Stimulated activated CD8-positive, alpha-beta memory T cell treated with anti-CD3 and anti-CD28 coated beads, Interleukin-4, amount 100 ng/mL, for 4 hours (primary cell): ENCODE data around the gene USH1C.

Source experiments
- DNase-seq, 2 donors: peaks; one replicate each; pipeline ENCODE4 v3.0.0-alpha.2; 2020; ENCODE audit warnings: low read depth in 2 of 2, low spot score in 1 of 2

USH1C gene

DNA sequence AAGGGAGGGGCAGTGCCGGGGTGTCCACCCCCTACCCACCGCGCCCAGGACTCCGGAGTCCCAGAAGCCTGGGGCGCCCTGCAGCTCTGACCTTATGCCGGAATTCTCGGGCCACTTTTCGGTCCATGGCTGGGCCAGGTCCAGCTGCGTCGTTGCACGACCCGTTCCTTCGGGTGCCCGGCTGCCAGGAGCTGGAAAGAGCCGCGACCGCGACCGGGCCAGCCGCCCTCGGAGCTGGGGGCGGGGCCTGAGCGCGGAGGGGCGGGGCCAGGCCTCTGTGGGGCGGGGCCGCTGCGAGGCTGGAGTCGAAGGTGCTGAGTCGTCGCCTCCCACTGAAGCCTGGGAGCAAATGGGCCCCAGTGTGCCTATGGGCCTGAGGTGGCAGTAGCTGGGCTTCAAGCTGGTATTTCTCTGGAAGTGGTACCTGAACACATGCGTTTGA, at the start of gene USH1C:
Gene USH1C (minus strand): TSS at position 236 of the 442 bp plus-strand sequence. CDS start 109 bp downstream, at position 127.
- DNase-seq = no peak

- no peak for DNase-seq
These were observed 49.4 kb upstream of the USH1C start for GRCh38 chr11:17593466-17594245.

GRCh38 chr11:17591293-17591692, 47.1 kb upstream of the USH1C start:
- no peak for DNase-seq

- DNase-seq = no peak
These were observed 46.2 kb upstream of the USH1C start for GRCh38 chr11:17590463-17590862.

- no peak for DNase-seq
These were observed 44.5 kb upstream of the USH1C start for GRCh38 chr11:17588721-17589120.

GRCh38 chr11:17588166-17588565, 44.0 kb upstream of the USH1C start:
- no peak for DNase-seq

DNA sequence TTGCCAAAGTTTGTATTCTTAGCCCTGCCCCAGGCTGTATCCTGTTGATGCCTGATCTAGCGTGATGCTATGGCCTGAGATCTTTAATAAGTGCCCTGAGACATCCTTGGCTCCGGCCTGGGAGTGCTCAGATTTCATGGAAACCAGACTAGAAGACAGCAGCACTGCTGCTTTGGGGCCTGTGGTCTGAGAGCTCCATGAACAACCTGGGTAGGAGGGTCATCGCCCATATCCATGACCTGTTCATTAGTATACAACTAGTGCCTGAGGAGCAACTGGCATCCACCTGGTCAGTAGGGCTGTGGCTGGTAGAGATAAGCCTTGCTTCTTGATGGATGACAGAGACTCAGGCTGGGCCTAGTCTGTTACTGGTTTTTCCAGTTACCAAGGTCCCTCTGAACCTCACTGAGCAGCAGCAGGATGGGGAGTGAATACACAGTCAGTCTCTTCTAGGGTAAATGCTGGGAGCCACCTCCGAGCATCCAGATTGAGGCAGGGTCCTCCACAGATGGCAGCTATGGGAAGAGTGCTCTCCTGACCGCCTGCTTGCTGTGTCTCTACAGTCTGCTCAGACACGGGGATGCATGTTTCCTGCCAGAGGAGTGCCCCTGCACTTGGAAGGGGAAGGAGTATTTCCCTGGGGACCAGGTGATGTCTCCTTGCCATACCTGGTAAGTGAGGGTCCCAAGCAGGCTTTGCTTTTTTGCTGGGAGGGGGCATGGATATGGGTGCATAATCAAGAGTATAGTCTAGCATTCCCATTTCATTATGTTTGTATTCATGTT, 41.9 kb upstream of the USH1C start:
- no peak for DNase-seq

DNA sequence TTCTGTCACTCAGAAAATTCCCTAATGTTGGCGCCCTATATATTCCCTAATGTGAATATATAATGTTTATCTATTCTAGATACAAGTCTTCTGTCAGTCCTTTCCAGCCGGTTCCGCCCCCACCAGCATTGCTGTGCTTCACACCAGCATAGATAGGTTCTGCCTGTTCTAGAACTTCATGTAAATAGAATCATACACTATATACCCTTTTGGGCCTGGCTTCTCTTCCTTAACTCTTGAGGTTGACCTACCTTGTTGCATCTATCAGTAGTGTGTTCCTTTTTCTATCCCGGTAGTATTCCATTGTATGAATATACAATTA, 37.5 kb upstream of the USH1C start:
- DNase-seq = no peak

GRCh38 chr11:17581036-17581731, 37.0 kb upstream of the USH1C start:
- no peak for DNase-seq

DNA sequence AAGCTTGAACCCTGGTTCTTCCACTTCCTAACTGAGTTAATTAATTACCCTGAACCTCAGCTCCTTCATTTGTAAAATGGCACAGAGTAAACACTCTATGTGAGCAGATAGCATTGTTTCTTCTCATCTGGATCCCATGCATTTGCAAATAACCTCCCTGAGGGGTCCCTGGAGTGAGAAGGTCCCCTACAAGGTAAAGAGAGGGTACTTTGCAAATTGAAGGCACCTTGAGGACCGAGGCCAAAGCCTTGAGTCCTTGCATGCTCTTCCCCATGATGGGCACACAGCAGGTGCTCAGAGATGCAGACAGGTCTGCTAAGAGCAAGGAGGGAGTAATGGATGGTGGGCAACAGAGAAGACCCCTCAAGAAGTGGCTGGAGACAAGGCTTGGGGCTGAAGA, 36.1 kb upstream of the USH1C start:
- DNase-seq = no peak

DNA sequence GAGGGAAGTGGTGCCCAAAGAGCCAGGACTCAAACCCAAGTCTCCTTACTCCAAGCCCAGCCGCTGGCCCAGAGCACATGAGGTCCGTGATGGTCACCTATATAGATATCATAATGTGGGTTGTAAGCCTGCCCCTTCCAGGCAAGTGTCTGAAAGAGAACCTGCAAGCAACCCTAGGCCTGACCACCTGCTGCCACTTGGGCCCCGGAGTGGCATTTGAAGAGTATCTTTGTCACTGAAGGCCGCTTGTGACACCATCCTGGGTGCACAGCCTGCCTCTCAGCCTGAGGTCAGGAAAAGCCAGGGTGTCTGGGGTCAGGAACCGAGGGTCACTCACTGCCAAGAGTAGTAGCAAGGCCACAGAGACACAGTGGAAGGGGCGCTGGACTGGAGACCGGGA, 35.2 kb upstream of the USH1C start:
- DNase-seq = no peak

DNA sequence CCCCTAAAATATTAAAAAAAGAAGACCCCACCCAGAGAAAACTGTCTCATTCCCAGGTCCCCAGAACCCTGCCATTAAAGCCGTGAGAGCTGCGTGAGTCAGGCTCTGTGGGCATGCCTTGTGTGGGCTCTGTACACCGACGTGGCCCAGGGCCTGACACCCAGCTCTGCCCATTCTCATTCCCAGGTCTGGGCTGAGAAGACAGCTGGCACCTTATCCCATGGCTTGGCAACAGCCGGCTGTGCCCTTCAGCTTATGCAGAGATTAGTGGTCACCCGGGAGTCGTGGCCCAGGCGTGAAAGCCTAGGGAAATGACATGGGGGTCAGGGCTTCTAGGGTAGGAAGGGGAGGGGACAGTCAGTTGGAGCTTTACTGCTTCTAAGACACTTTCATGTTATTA, 34.7 kb upstream of the USH1C start:
- DNase-seq = no peak

DNA sequence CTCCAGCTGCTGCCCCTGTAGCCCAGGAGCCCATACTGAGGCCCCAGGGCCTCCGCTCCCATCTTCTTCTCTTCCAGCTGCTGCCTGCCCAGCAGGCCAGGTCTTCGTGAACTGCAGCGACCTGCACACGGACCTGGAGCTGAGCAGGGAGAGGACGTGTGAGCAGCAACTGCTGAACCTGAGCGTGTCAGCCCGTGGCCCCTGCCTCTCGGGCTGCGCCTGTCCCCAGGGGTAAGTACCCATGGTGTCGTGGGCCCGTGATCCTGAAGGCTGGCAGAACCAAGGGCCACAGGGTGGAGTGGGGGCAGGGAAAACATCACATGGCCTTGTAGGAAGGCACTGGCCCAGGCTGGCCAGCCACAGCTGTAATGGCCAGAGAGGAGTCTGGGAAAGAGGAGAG, 34.1 kb upstream of the USH1C start:
- no peak for DNase-seq

DNA sequence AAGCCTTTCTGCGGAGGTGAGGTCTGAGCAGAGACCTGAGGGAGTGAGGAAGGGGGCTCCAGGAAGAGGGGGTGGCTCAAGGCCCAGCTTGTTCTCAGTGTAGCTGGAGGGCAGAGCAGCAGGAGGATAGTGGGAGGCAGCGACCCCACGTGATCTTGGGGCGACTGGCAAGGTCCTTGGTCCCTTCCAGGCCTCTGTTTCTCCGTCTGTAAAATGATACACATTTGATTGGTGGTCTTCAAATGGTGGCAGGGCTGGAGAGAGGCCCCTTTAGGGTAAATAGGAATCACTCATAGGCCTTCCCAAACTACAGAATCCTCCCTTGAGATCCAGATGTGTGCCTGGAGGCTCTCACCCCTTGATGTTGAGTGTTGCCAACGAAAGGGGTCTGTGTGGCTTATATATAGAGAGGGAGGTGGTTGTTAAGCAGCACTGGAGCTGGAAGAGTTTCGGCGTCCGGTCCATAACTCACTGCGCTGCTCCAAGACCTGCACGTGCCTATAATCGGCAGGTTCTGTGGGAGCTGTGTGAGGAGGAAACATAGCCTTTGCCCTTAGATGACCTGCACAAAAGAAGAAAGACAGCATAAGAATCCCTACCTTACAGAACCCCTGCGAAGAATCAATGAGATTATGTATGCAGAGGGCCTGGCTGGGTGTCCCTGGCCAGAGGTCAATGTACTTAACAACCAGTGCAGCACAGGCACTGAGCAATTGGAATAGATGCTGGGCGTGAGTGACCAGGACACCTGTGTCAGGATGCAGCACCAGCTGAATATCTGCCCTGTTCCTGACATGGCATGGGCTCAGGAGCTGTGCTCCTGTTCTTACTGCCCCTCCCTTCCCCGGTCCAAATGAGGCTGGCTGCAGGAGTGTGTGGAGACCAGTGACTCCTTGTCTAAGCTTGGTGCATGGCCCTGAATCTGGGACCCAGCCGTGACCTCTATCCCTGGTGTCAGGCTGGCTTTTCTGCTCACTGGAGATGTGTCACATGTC, 31.5 kb upstream of the USH1C start:
- DNase-seq = no peak

- no peak for DNase-seq
These were observed 30.2 kb upstream of the USH1C start for GRCh38 chr11:17574141-17575091.

DNA sequence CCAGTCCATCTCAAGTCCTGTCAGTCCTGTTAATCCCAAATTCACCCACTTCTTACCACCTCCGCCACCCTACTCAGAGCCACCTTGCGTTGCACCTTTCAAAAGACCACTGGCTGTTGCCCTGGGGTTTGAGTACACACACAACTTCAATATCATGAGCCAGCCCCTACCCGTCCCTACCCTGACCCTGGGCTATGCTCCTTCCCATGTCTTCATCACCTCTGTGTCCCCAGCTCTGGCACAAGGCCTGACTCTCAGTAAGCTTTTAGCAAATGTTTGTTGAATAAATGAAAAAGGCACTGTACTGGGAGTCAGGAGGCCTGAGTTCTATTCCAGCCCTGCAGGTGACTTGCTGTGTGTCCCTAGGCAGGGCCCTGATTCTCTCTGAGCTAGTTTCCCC, 29.3 kb upstream of the USH1C start:
- no peak for DNase-seq

DNA sequence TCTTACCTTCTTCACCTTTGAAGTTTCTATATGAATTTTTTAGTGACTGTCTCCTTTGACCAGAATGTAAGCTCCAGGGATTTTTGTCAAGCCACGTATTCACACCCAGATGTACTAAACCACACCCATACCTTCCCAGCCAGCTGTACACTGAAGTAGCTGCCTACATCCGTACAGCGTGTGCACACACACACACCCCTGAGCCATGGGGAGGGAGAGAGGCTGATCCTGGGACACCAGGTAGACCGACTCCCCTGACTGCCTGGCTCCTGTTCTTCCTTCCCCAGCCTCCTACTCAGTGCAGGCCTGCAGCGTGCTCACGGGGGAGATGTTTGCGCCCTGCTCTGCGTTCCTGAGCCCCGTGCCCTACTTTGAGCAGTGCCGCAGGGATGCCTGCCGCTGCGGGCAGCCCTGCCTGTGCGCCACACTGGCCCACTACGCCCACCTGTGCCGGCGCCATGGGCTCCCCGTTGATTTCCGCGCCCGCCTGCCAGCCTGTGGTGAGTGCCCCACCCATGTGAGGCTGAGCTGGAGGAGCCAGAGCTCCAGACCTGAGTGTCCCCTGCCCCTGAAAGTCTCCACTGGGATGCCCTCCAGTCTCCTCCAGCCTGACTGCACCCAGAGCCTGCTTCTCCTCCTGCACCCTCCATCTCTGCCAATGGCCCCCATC, 28.7 kb upstream of the USH1C start:
- DNase-seq = no peak

- no peak for DNase-seq
These were observed 28.1 kb upstream of the USH1C start for GRCh38 chr11:17572359-17572690.
